GM19193 (cell line): ENCODE data around the gene VPS4B.

ENCODE experiments used
- POLR2A ChIP-seq: IDR thresholded peaks from 4 replicates; pipeline ENCODE4 v1.6.1; 2011; ENCODE audit not compliant: insufficient read depth, insufficient read length; ENCODE audit errors: extremely low read depth

Gene VPS4B

GRCh38 chr18:63439334-63439733 lies 17.1 kb upstream of the VPS4B start:
- TF ChIP-seq POLR2A: no peak

- no peak for TF ChIP-seq POLR2A
These were observed 15.9 kb upstream of the VPS4B start for GRCh38 chr18:63438181-63438580.

- TF ChIP-seq POLR2A: no peak
These were observed 11.1 kb upstream of the VPS4B start for GRCh38 chr18:63433334-63433866.

GRCh38 chr18:63431180-63431579 lies 8.9 kb upstream of the VPS4B start:
- no peak for TF ChIP-seq POLR2A

GRCh38 chr18:63430526-63430925 lies 8.2 kb upstream of the VPS4B start:
- no peak for TF ChIP-seq POLR2A

- TF ChIP-seq POLR2A: no peak
These were observed 5.3 kb upstream of the VPS4B start for GRCh38 chr18:63427558-63427957.

GRCh38 chr18:63422864-63423304 lies 608 bp upstream of the VPS4B start:
- TF ChIP-seq POLR2A: no peak

GRCh38 chr18:63421514-63421913 lies 762 bp downstream of the VPS4B start:
- no peak for TF ChIP-seq POLR2A

- no peak for TF ChIP-seq POLR2A
These were observed 9.3 kb downstream of the VPS4B start for GRCh38 chr18:63412953-63413352.

GRCh38 chr18:63410792-63411191 lies 11.5 kb downstream of the VPS4B start:
- TF ChIP-seq POLR2A: no peak

GRCh38 chr18:63409301-63409700 lies 13.0 kb downstream of the VPS4B start:
- TF ChIP-seq POLR2A: no peak

- no peak for TF ChIP-seq POLR2A
These were observed 14.5 kb downstream of the VPS4B start for GRCh38 chr18:63407734-63408133.

- no peak for TF ChIP-seq POLR2A
These were observed 16.3 kb downstream of the VPS4B start for GRCh38 chr18:63405986-63406385.

- TF ChIP-seq POLR2A: no peak
These were observed 19.8 kb downstream of the VPS4B start for GRCh38 chr18:63402246-63403162.

- no peak for TF ChIP-seq POLR2A
These were observed 23.0 kb downstream of the VPS4B start for GRCh38 chr18:63399300-63399699.

- no peak for TF ChIP-seq POLR2A
These were observed 24.9 kb downstream of the VPS4B start for GRCh38 chr18:63397349-63397748.
